GM18520 (cell line): ENCODE results near the gene AIP.

ENCODE experiments used
- ATAC-seq: cut with Tn5 transposase; IDR thresholded peaks from one replicate; pipeline ENCODE4 v1.9.1; 2021; ENCODE audit not compliant: unreplicated experiment

AIP gene

GRCh38 chr11:67525275-67525976, 42.6 kb downstream of the AIP start:
- ATAC-seq, result no peak

GRCh38 chr11:67528376-67528775, 45.5 kb downstream of the AIP start:
- no peak for ATAC-seq

DNA sequence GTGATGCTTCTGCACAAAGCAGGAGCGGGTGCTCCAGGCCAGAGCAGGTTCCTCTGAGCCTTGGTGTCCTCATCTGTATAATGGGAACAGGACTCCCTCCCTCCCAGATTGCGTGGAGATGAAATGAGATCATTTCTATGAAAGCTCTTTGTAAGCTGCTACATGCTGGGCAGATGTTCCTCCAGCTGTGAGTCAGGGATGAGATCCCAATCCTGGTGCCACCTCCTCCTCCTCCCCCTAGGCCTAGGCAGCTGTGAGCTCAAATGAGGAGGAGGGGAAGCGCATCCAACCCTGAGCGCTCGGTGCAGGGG, 47.4 kb downstream of the AIP start:
- no peak for ATAC-seq

GRCh38 chr11:67532889-67533288, 50.1 kb downstream of the AIP start:
- ATAC-seq, result no peak

DNA sequence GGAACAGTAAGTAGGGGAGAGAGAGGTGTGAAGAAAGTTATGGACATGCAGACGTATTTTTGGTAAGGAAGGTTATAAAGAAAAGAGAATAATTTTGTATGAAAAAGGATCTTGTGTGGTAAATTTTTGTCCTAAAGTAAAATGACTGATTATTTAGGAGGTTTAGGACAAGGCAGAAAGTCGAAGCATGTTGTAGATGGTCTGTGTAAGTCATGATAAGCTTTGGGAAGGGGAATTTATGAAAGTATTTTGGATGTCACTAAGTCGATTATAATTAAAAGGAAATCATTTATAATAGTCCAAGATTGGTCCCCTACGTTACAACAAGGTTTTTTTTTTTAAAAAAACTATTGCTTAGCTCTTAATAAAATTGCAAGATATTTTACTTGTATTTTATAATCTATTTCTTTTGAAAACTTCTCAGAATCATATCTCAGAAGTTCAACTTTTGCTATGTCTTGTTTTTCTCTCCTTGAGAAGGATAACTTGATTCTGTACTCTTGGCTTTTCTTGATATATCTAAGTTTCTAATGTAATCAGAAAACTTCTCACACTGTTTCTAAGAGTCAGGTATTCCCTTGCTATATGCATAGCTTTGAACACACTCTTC, 51.3 kb downstream of the AIP start:
- ATAC-seq, result no peak

GRCh38 chr11:67535561-67535960, 52.7 kb downstream of the AIP start:
- ATAC-seq, result no peak

GRCh38 chr11:67538306-67538705, 55.5 kb downstream of the AIP start:
- no peak for ATAC-seq

GRCh38 chr11:67538823-67539505, 56.1 kb downstream of the AIP start:
- ATAC-seq, result no peak

DNA sequence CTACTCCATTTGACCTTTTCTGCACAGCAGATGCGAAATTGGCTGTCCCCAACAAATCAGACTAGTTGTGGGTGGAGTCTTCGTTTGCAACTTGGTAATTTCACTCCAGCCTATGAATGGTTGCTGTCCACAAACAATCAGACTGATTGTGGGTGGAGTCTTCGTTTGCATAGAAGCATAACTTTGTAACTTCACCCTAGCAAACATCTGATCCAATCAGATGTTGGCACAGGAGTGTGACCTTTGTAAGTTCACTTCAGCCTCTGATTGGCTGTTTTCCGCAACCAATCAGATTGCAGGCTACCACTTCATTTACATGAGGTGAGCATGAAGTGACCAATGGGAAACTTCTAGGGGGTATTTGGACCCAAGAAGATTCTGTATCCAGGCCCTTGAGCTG, 56.7 kb downstream of the AIP start:
- ATAC-seq, result no peak
